DOHH2 (cell line): ENCODE results near the gene LRRC25.

Experiments used
- H3F3A ChIP-seq: fragments of 200-600 bp; sonication (generic), shearing (Covaris generic); 2 replicates; pipeline ENCODE4 v1.6.0; 2016; ENCODE audit warnings: antibody characterized with exemption, mild to moderate bottlenecking; ENCODE audit not compliant: control insufficient read depth, insufficient read depth
- H3K27ac ChIP-seq: fragments of 200-600 bp; sonication (generic); 2 replicates; pipeline ENCODE4 v1.5.1; 2014; ENCODE audit warnings: low read depth, mild to moderate bottlenecking, low read length, moderate library complexity
- H3K27me3 ChIP-seq: fragments of 200-600 bp; sonication (generic); 2 replicates; pipeline ENCODE4 v1.6.1; 2014; ENCODE audit warnings: mild to moderate bottlenecking, low read length, mixed read lengths; ENCODE audit not compliant: control insufficient read depth
- H3K36me3 ChIP-seq: fragments of 200-600 bp; sonication (generic); 2 replicates; pipeline ENCODE4 v1.6.1; 2014; ENCODE audit warnings: mild to moderate bottlenecking, low read length, moderate library complexity, mixed read lengths; ENCODE audit not compliant: control insufficient read depth
- H3K4me1 ChIP-seq: fragments of 200-600 bp; sonication (generic); 2 replicates; pipeline ENCODE4 v1.6.1; 2014; ENCODE audit warnings: mild to moderate bottlenecking, low read length, mixed read lengths; ENCODE audit not compliant: control insufficient read depth
- H3K4me2 ChIP-seq: fragments of 200-600 bp; sonication (generic); 2 replicates; pipeline ENCODE4 v1.6.0; 2014; ENCODE audit warnings: mild to moderate bottlenecking, low read length, moderate library complexity
- H3K4me3 ChIP-seq: fragments of 200-600 bp; sonication (generic); 2 replicates; pipeline ENCODE4 v1.5.1; 2014; ENCODE audit warnings: mild to moderate bottlenecking, low read length, mixed read lengths
- H3K79me2 ChIP-seq: fragments of 200-600 bp; sonication (generic); 2 replicates; pipeline ENCODE4 v1.6.1; 2014; ENCODE audit warnings: mild to moderate bottlenecking, low read length, mixed read lengths; ENCODE audit not compliant: control insufficient read depth
- H3K9me2 ChIP-seq: fragments of 200-600 bp; sonication (generic); replicated peaks from 2 replicates; pipeline ENCODE4 v1.6.1; 2014; ENCODE audit warnings: mild to moderate bottlenecking, low read length, mixed read lengths; ENCODE audit not compliant: control insufficient read depth
- H3K9me3 ChIP-seq: fragments of 200-600 bp; sonication (generic); 2 replicates; pipeline ENCODE4 v1.6.1; 2014; ENCODE audit warnings: antibody characterized with exemption, low read length, mixed read lengths; ENCODE audit not compliant: control insufficient read depth, insufficient read depth
- H4K20me1 ChIP-seq: fragments of 200-600 bp; sonication (generic); 2 replicates; pipeline ENCODE4 v1.6.0; 2014; ENCODE audit warnings: low read depth, mild to moderate bottlenecking, antibody characterized with exemption, low read length, moderate library complexity; ENCODE audit not compliant: control insufficient read depth, insufficient read depth
- EZH2phosphoT487 ChIP-seq: fragments of 200-600 bp; sonication (generic); IDR thresholded peaks from 2 replicates; pipeline ENCODE4 v1.6.1; 2017; ENCODE audit warnings: borderline replicate concordance, mild to moderate bottlenecking, antibody characterized with exemption, low read length, moderate library complexity, mixed read lengths
- TF ChIP-seq, protein P1 (sequence below): fragments of 200-600 bp; sonication (generic); IDR thresholded peaks from one replicate; pipeline ENCODE4 v1.5.1; 2014; ENCODE audit warnings: antibody characterized with exemption, mild to moderate bottlenecking, low read depth, low read length; ENCODE audit not compliant: poor library complexity, severe bottlenecking

LRRC25 gene

DNA sequence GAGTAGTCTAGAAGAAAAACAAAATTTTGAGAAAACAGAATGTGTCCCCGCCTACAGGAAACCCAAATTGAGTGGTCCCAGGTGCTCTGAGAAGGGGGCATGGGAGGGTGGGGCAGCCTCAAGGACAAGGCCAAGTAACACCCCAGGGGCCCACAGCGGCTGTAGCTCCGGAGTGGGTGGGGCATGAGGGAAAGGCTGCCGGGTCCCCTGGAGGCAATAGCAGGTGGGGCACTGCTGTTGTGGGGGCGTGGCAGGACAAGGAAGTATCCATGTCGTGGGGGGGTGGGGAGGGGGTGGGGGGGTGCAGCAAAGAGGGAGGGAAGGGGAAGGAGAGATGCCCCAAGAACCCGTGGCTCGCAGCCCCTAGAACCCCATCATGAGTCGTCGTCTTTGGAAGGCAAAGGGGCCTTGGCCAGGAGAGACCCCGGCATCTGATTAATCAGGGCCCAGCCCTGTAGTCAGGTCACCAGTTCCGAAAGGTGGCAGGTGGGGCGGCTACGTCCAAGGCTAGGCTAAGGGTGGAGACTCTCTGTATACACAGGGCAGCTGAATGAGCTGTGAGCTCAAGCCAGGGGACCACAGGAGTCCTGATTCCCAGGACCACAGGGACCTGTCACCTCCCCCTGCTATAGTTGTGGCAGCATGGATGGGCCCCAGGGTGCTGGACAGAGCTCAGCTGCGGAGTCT, 48.0 kb upstream of the LRRC25 start:
- H3F3A ChIP-seq = peaks cover 3% of the 10 kb centered on the region; the same call in 1 of the 2 replicates
- TF ChIP-seq EZH2phosphoT487 = no peak
- TF ChIP-seq, protein P1, sequence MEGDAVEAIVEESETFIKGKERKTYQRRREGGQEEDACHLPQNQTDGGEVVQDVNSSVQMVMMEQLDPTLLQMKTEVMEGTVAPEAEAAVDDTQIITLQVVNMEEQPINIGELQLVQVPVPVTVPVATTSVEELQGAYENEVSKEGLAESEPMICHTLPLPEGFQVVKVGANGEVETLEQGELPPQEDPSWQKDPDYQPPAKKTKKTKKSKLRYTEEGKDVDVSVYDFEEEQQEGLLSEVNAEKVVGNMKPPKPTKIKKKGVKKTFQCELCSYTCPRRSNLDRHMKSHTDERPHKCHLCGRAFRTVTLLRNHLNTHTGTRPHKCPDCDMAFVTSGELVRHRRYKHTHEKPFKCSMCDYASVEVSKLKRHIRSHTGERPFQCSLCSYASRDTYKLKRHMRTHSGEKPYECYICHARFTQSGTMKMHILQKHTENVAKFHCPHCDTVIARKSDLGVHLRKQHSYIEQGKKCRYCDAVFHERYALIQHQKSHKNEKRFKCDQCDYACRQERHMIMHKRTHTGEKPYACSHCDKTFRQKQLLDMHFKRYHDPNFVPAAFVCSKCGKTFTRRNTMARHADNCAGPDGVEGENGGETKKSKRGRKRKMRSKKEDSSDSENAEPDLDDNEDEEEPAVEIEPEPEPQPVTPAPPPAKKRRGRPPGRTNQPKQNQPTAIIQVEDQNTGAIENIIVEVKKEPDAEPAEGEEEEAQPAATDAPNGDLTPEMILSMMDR = no peak
- H3K9me2 ChIP-seq = no peaks in the 10 kb centered on the region
- no peaks in the 10 kb centered on the region for H3K9me3 ChIP-seq
- H3K27ac ChIP-seq = no peak overlapping the region
- no peak overlapping the region for H3K4me3 ChIP-seq
- H3K79me2 ChIP-seq = no peaks in the 10 kb centered on the region
- no peaks in the 10 kb centered on the region for H4K20me1 ChIP-seq
- H3K27me3 ChIP-seq = no peaks in the 10 kb centered on the region
- peaks cover 45% of the 10 kb centered on the region for H3K36me3 ChIP-seq
- H3K4me1 ChIP-seq = no peaks in the 10 kb centered on the region
- no peak overlapping the region for H3K4me2 ChIP-seq

DNA sequence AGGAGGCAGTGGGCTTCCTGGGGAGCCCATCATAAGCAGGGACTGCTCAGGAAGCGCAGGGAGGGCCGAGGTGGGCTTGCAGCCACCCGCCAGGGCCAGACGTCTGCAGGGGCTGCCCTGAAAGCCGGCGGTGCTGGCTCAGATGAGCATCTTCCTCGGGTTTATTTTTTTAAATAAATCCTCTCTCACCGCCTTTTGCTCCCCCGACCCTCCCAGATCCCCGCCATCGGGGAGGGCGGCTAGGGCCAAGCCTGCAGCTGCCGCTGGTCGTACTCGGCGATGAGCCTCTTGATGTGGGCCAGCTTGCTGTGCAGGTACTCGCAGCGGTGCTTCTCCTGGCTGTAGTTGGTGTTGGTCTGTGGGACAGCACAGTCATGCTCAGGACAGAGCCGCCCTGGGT, 47.1 kb upstream of the LRRC25 start:
- Histone ChIP-seq H3K4me3 (no peak overlapping the region), H3K27me3 (no peaks in the 10 kb centered on the region), H3K36me3 (peaks cover 36% of the 10 kb centered on the region), H3K27ac (no peak overlapping the region), H3K4me1 (peaks cover 3% of the 10 kb centered on the region; the same call in 1 of the 2 replicates), H3K9me3 (no peaks in the 10 kb centered on the region), H3F3A (peaks cover 8% of the 10 kb centered on the region; the same call in 1 of the 2 replicates), H3K4me2 (no peak overlapping the region), H4K20me1 (no peaks in the 10 kb centered on the region), H3K79me2 (no peaks in the 10 kb centered on the region), H3K9me2 (no peaks in the 10 kb centered on the region)
- TF ChIP-seq EZH2phosphoT487 = no peak
- TF ChIP-seq, protein P1 = no peak

DNA sequence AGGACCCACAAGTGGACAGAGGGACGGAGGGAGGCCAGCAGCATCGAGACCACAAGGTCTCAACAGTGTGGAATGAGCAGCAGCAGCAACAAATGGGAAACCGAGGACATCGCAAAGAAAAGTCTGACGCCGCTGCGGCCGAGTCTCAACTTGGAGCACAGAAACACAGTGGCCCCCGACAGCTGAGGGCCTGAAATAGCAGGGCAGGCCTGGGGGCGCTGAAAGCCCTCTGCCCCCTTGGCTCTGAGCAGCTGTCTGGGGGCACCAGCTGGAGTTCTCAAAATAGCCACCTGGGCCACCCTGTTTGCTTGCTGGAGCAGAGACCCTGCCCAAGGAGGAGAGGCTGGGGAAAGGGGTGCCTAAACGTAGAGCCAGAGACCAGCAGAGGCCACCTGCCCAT, 46.4 kb upstream of the LRRC25 start:
- H3K9me2 ChIP-seq = no peaks in the 10 kb centered on the region
- H3K79me2 ChIP-seq = no peaks in the 10 kb centered on the region
- no peak overlapping the region for H3K27ac ChIP-seq
- H3K4me2 ChIP-seq = no peak overlapping the region
- no peak for TF ChIP-seq EZH2phosphoT487
- TF ChIP-seq, protein P1 = no peak
- no peaks in the 10 kb centered on the region for H3K9me3 ChIP-seq
- peaks cover 30% of the 10 kb centered on the region for H3K36me3 ChIP-seq
- peaks cover 6% of the 10 kb centered on the region; the same call in 1 of the 2 replicates for H3K4me1 ChIP-seq
- peaks cover 12% of the 10 kb centered on the region; the same call in 1 of the 2 replicates for H3F3A ChIP-seq
- no peaks in the 10 kb centered on the region for H4K20me1 ChIP-seq
- H3K27me3 ChIP-seq = no peaks in the 10 kb centered on the region
- no peak overlapping the region for H3K4me3 ChIP-seq
